ENCODE results near the gene MID1IP1. TPM values are rescaled to one million over a fixed set of nuclear protein-coding genes. Genes with fewer than 3 reads are reported as not detected.

The MID1IP1 gene
- total RNA-seq, 1 experiment from 2014 or later = 80.4 TPM

GRCh38 chrX:38806875-38807621 is 5.8 kb downstream of the MID1IP1 start:
- DNase-seq (ENCODE audit: low read depth) = peak; percentile 27
- in situ Hi-C loops (cut with HindIII; ENCODE audit: low pct_unique_long_range_greater_than_20kb, low sequenced_read_pairs) = no loop called here

GRCh38 chrX:38807873-38808272 is 6.6 kb downstream of the MID1IP1 start:
- no peak for DNase-seq (ENCODE audit: low read depth)
- in situ Hi-C loops (cut with HindIII; ENCODE audit: low pct_unique_long_range_greater_than_20kb, low sequenced_read_pairs) = no loop called here

GRCh38 chrX:38811515-38812243 is 10.4 kb downstream of the MID1IP1 start:
- DNase-seq (ENCODE audit: low read depth) = no peak

DNA sequence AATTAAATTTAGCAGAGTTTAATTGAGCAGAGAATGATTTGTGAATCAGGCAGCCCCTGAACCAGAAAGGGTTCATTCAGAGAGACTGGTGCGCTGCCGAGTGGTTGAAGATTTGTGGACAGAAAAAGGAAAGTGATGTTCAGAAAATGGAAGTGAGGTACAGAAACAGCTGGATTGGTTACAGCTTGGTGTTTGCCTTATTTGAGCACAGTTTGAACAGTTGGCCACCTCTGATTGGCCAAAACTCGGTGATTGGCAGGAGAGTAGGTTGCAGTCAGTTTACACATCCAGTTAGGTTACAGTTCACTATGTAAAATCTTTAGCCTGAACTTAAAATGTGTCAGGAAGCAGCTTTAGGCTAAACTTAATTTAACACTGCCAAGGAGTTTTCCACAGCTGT is 14.9 kb downstream of the MID1IP1 start:
- no peak for DNase-seq (ENCODE audit: low read depth)
- in situ Hi-C loops (cut with HindIII; ENCODE audit: low pct_unique_long_range_greater_than_20kb, low sequenced_read_pairs) = no loop called here

More at GRCh38 chrX:38811515-38812243, 10.4 kb downstream of the MID1IP1 start:
- in situ Hi-C loops (cut with HindIII; ENCODE audit: low pct_unique_long_range_greater_than_20kb, low sequenced_read_pairs) = no loop called here

DNA sequence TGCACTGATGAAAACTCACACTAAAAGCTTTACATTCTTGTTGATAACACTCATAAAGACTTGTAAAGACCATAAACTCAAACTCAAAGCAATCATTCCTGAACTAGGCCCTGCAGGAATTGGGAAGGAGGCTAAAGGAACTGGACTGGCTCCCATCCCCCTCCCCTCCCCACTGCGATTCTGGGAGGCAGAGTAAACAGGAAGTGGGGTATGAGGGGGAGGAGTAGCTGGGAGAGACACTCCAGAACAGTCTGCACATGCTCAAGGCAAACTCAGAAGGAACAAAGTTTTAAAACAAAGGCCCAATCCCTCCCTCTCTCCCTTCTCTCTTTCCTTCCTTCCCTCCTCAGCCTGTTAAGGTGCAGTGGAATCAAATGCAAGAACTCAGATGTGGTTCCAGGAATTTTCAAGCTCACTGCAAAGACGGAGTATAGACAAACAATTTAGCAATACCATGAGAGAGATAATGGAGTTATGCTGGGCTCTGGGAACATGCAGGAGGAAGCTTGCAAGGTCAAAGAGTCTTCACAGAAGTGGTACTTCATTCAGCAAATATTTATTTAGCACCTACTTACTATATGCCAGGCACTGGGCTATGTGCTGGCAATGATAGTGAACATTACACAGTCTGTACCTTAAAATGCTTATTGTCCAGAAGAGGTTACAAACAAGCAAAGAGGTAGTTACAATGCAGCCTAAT is 15.9 kb downstream of the MID1IP1 start:
- in situ Hi-C loops (cut with HindIII; ENCODE audit: low pct_unique_long_range_greater_than_20kb, low sequenced_read_pairs) = no loop called here
- no peak for DNase-seq (ENCODE audit: low read depth)

GRCh38 chrX:38819163-38819562 is 17.9 kb downstream of the MID1IP1 start:
- in situ Hi-C loops (cut with HindIII; ENCODE audit: low pct_unique_long_range_greater_than_20kb, low sequenced_read_pairs) = no loop called here
- no peak for DNase-seq (ENCODE audit: low read depth)

- no peak for DNase-seq (ENCODE audit: low read depth)
- in situ Hi-C loops (cut with HindIII; ENCODE audit: low pct_unique_long_range_greater_than_20kb, low sequenced_read_pairs) = no loop called here
These were observed 18.4 kb downstream of the MID1IP1 start for GRCh38 chrX:38819709-38820108.

DNA sequence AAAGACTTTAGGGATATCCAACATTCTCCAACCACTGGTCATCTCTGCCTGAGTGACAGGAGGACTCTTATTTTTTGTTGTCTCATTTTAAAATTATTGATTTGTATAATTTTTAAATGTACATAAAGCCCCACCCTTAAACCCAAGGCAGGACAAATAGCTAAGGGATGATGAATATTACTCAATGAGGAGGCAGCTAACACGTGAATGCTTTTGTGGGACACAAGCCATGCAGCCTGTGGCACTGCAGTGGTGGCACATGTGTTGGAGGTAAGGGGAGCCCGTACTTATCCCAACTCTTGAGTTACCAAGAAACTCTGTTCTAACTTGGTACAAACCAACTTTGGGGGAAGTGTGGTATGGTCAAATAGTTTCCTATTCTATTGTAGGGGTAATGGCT is 19.5 kb downstream of the MID1IP1 start:
- DNase-seq (ENCODE audit: low read depth) = no peak
- in situ Hi-C loops (cut with HindIII; ENCODE audit: low pct_unique_long_range_greater_than_20kb, low sequenced_read_pairs) = no loop called here

DNA sequence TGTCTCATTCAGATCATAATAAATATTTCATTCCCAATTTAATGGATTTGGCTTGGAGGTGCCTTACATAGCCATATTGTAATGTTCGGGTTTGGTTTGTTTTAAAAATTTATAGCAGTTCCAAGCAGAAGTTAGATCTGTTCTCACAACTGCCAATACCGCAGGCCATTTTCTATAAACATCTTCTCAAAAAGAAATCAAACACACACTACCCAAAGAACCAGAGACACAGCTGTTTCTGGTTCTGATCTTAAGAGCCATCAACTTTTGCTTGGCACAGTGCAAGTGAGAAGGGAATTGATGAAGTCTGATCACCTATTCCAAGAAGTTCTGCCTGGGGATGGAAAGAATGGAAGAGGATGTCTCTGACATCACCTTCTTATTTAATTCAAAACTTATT is 22.9 kb downstream of the MID1IP1 start:
- DNase-seq (ENCODE audit: low read depth) = no peak
- in situ Hi-C loops (cut with HindIII; ENCODE audit: low pct_unique_long_range_greater_than_20kb, low sequenced_read_pairs) = no loop called here

- in situ Hi-C loops (cut with HindIII; ENCODE audit: low pct_unique_long_range_greater_than_20kb, low sequenced_read_pairs) = no loop called here
- no peak for DNase-seq (ENCODE audit: low read depth)
These were observed 30.7 kb downstream of the MID1IP1 start for GRCh38 chrX:38831949-38832348.

GRCh38 chrX:38837389-38837788 is 36.1 kb downstream of the MID1IP1 start:
- in situ Hi-C loops (cut with HindIII; ENCODE audit: low pct_unique_long_range_greater_than_20kb, low sequenced_read_pairs) = no loop called here
- no peak for DNase-seq (ENCODE audit: low read depth)

- in situ Hi-C loops (cut with HindIII; ENCODE audit: low pct_unique_long_range_greater_than_20kb, low sequenced_read_pairs) = no loop called here
- DNase-seq (ENCODE audit: low read depth) = no peak
These were observed 38.0 kb downstream of the MID1IP1 start for GRCh38 chrX:38839277-38839676.

DNA sequence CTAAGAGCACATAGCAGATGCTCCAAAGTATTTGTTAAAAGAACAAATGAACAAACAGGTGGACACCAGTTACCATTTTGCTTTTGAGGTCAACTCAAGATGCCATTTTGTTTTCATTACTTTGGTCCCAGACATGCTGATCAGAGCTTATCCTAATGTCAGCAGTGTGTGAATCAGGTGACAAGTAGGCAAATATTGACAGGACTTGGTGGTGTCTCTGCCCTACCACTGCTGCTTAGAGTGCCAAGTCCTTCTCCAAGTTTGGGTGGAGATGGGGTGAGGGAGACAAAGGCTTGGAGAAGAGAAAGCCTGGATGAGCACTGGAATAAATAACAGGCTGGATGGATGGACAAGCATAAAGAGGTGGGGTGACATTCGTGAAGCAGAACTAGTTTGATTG is 38.7 kb downstream of the MID1IP1 start:
- in situ Hi-C loops (cut with HindIII; ENCODE audit: low pct_unique_long_range_greater_than_20kb, low sequenced_read_pairs) = no loop called here
- no peak for DNase-seq (ENCODE audit: low read depth)

DNA sequence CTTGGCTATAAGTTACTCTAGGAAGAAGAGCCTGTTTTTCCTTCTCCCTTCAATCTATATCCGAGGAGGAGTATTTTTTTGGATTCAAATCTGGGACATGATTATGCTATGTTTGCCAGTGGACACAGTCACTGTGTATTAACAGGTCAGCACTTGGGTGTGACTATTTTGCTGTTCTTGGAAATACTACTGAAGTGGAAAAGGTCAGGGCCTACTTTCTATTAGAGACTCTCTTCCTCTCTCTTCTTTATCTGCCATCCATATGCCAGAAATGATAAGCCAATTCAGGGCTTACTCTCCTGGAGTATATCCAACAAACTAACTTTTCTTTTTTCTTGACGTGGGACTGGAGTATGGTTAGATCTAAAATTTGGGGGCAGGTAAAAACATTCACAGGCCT is 40.5 kb downstream of the MID1IP1 start:
- in situ Hi-C loops (cut with HindIII; ENCODE audit: low pct_unique_long_range_greater_than_20kb, low sequenced_read_pairs) = no loop called here
- no peak for DNase-seq (ENCODE audit: low read depth)

GRCh38 chrX:38845426-38845825 is 44.2 kb downstream of the MID1IP1 start:
- DNase-seq (ENCODE audit: low read depth) = no peak
- in situ Hi-C loops (cut with HindIII; ENCODE audit: low pct_unique_long_range_greater_than_20kb, low sequenced_read_pairs) = no loop called here

DNA sequence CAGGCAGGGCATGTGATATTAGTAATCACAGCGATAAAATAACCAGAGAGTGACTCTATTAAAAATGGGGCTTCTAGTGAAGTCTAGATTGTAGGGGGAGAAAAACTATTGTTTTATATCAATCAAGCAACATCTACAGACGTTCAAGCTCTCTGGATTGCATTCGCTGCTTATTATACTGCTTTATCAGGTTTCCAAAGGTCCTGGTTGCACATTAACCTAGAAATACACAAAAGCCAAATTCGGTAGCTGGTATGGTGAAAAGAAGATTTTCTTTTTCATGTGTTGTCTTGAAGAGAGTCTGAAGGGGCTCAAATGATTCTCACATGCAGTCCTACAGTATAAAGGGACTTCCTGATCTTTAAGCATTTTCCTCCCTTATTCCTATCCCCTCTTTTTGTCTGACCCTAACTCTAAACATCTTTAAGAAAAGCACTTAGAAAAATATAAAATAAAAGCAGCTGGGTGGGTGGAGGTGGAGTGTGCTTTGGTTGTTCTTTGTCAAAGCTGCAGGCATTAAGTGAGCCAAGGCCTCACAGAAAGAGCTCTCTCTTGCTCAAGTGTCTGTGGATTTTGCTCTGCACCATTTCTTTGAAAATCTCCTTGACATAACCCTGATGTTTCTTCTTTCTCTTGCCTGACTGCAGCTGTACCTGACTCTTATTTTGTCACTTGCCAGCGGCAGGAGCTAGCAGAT is 46.1 kb downstream of the MID1IP1 start:
- in situ Hi-C loops (cut with HindIII; ENCODE audit: low pct_unique_long_range_greater_than_20kb, low sequenced_read_pairs) = no loop called here
- no peak for DNase-seq (ENCODE audit: low read depth)

DNA sequence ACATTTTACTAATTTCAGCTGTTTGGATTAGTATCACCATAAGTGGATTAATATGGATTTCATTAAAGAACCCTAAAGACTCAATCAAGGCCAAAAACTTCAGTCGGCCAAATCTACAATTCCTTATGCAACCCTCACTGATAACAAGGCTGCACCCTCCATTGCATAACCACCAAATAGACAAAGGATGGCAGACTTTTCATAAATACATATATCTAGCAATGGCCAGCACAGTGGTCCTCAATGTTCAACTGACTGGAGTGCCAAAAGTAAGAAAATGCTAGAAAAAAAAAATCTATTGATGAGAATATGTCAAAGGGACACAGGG is 46.6 kb downstream of the MID1IP1 start:
- in situ Hi-C loops (cut with HindIII; ENCODE audit: low pct_unique_long_range_greater_than_20kb, low sequenced_read_pairs) = no loop called here
- no peak for DNase-seq (ENCODE audit: low read depth)

GRCh38 chrX:38848671-38849455 is 47.6 kb downstream of the MID1IP1 start:
- DNase-seq (ENCODE audit: low read depth) = no peak
- in situ Hi-C loops (cut with HindIII; ENCODE audit: low pct_unique_long_range_greater_than_20kb, low sequenced_read_pairs) = no loop called here

All from Caki2 (cell line).